OCI-LY7 (cell line): Measurements from ENCODE around the gene SUFU.

Experiments
- CTCF ChIP-seq: fragments of 200-600 bp; sonication (generic); conservative IDR thresholded peaks from 2 replicates; pipeline ENCODE4 v1.5.1; 2014; ENCODE audit warnings: mild to moderate bottlenecking, antibody characterized with exemption, low read length, moderate library complexity, mixed read lengths
- EZH2phosphoT487 ChIP-seq: fragments of 200-600 bp; sonication (generic); IDR thresholded peaks from 2 replicates; pipeline ENCODE4 v1.6.1; 2018; ENCODE audit warnings: low read depth, borderline replicate concordance, mild to moderate bottlenecking, mixed run types, antibody characterized with exemption, low read length, moderate library complexity, mixed read lengths

- TF ChIP-seq CTCF (no peak), EZH2phosphoT487 (no peak)
These were observed 90.0 kb downstream of the SUFU start for GRCh38 chr10:102593804-102594079.
